H1 (cell line): Measurements from ENCODE around the gene MCRS1. TPM values are rescaled to one million over a fixed set of nuclear protein-coding genes. Genes with fewer than 3 reads are reported as not detected.

Experiments
- CHD1 ChIP-seq: IDR thresholded peaks from 2 replicates; pipeline ENCODE4 v1.6.1; 2012; ENCODE audit warnings: low read depth, low read length, improper control_type of control experiment
- CHD2 ChIP-seq: IDR thresholded peaks from 2 replicates; pipeline ENCODE4 v1.6.1; 2012; ENCODE audit warnings: low read length, improper control_type of control experiment
- E2F6 ChIP-seq: IDR thresholded peaks from 2 replicates; pipeline ENCODE4 v1.6.1; 2012; ENCODE audit warnings: inconsistent platforms
- GABPA ChIP-seq: IDR thresholded peaks from 2 replicates; pipeline ENCODE4 v1.6.1; 2011; ENCODE audit warnings: mild to moderate bottlenecking, low read length, moderate library complexity, borderline replicate concordance; ENCODE audit not compliant: insufficient read depth
- KDM1A ChIP-seq: fragments of 200-600, 300-600 bp; sonication (generic); IDR thresholded peaks from 2 replicates; pipeline ENCODE4 v1.7.1; 2016; ENCODE audit warnings: mild to moderate bottlenecking, low read length, borderline replicate concordance
- MAFK ChIP-seq: IDR thresholded peaks from 2 replicates; pipeline ENCODE4 v1.6.1; 2012; ENCODE audit warnings: low read depth, mild to moderate bottlenecking, improper control_type of control experiment, low read length
- POU5F1 ChIP-seq: IDR thresholded peaks from 2 replicates; pipeline ENCODE4 v1.6.1; 2011; ENCODE audit warnings: low read depth, mild to moderate bottlenecking, low read length, moderate library complexity
- SIRT6 ChIP-seq: IDR thresholded peaks from one replicate; pipeline ENCODE4 v1.7.1; 2012; ENCODE audit warnings: low read length, inconsistent platforms
- SRF ChIP-seq: IDR thresholded peaks from 2 replicates; pipeline ENCODE4 v1.6.1; 2011; ENCODE audit warnings: mild to moderate bottlenecking, low read depth, low read length, moderate library complexity
- TEAD4 ChIP-seq: IDR thresholded peaks from 2 replicates; pipeline ENCODE4 v1.6.1; 2012; ENCODE audit warnings: low read depth, low read length, inconsistent platforms, mixed read lengths
- polyA plus RNA-seq, 7 experiments: library from polyadenylated mRNA; depleted of rRNA in 3 of 7; stranded (reverse) in 5 of 7; unstranded in 2 of 7; fragments of >200 nt in 5 of 7; fragments of 200-250 nt in 2 of 7; gene quantifications; 1 replicate in 5 of 7; 2 replicates in 1 of 7; 4 replicates in 1 of 7; pipeline versions ENCODE4 v1.2.1 to v1.2.3, GENCODE V29; 2011 to 2013; ENCODE audit warnings: missing spikeins in 2 of 7, mixed read lengths in 2 of 7
- total RNA-seq: library from RNA; stranded (reverse); fragmentation: NEBNext Ultra II Directional; extraction: Animal tissue kit (Norgen Biotek cat#: 25700); gene quantifications from 2 replicates; pipeline ENCODE4 v1.2.1, GENCODE V29; 2021

The MCRS1 gene
- total and polyA plus RNA-seq, 2 of the 8 experiments (the other 6 are each of a cell fraction or from before 2014, with no cell fraction given): 90.3 to 139 TPM

DNA sequence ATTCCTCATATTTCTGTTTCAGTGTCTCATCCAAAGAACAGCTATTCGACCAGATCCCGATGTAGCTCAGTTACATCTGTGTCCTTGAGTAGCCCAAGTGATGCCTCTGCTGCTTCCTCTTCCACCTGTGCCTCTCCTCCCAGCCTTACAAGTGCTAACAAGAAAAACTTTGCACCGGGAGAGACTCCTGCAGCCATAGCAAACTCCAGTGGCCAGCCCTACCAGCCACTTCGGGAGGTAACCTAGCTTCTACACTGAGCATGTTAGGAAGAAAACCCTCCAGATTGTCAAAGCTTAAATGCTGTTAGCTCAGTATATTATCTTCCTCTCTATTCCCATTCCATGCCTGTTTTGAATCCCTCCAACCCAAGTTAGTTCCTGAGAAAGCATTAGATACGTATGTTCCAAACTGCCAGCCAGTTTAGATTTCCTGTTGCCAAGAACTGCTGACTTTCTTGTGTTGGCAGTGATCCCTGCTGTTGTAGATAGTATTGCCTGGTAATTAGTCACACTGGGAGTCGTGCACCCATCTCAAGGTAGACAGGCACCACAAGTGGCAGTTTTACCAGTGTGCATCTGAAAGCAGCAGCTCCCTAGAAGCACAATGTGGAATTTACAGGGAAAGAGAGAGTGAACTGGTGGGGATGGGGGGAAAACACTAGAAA lies 43.1 kb downstream of the MCRS1 start (continued):
- TF ChIP-seq POU5F1: no peak
- TF ChIP-seq CHD1: no peak
- no peak for TF ChIP-seq GABPA
- no peak for TF ChIP-seq CHD2
- no peak for TF ChIP-seq TEAD4
- TF ChIP-seq KDM1A: no peak
- TF ChIP-seq SIRT6: no peak
- TF ChIP-seq MAFK: no peak
- TF ChIP-seq E2F6: no peak
- TF ChIP-seq SRF: no peak
